HepG2 (cell line): Measurements from ENCODE around the gene VTI1B. TPM values are rescaled to one million over a fixed set of nuclear protein-coding genes. Genes with fewer than 3 reads are reported as not detected.

Source experiments
- ARID5B ChIP-seq: IDR thresholded peaks from 2 replicates; pipeline ENCODE4 v1.4.0; 2020; ENCODE audit warnings: mild to moderate bottlenecking, missing genetic modification reagents
- ARNT2 ChIP-seq: sonication (generic); formaldehyde crosslinking; IDR thresholded peaks from 2 replicates; pipeline ENCODE4 v1.8.0; 2022; ENCODE audit warnings: mild to moderate bottlenecking, low read depth, missing genetic modification reagents, moderate library complexity
- CHCHD3 ChIP-seq: sonication (generic); formaldehyde crosslinking; IDR thresholded peaks from 2 replicates; pipeline ENCODE4 v1.8.0; 2022; ENCODE audit warnings: mild to moderate bottlenecking, missing genetic modification reagents, moderate library complexity
- ETS1 ChIP-seq: sonication (generic); formaldehyde crosslinking; IDR thresholded peaks from 2 replicates; pipeline ENCODE4 v1.4.0; 2020; ENCODE audit warnings: missing genetic modification reagents
- GRHL1 ChIP-seq: sonication (generic); formaldehyde crosslinking; conservative IDR thresholded peaks from 2 replicates; pipeline ENCODE4 v1.8.0; 2022; ENCODE audit warnings: missing genetic modification reagents
- HMG20B ChIP-seq: conservative IDR thresholded peaks from 2 replicates; pipeline ENCODE4 v1.6.1; 2016; ENCODE audit warnings: missing genetic modification reagents, missing compliant biosample characterization
- IKZF4 ChIP-seq: sonication (generic); formaldehyde crosslinking; IDR thresholded peaks from 2 replicates; pipeline ENCODE4 v1.5.1; 2020; ENCODE audit warnings: borderline replicate concordance, mild to moderate bottlenecking, low read depth, missing genetic modification reagents; ENCODE audit errors: not compliant biosample characterization
- KDM1A ChIP-seq: IDR thresholded peaks from 2 replicates; pipeline ENCODE4 v1.6.1; 2016; ENCODE audit warnings: missing compliant biosample characterization
- KDM2A ChIP-seq: sonication (generic); formaldehyde crosslinking; IDR thresholded peaks from 2 replicates; pipeline ENCODE4 v1.4.0; 2020; ENCODE audit warnings: low read depth, missing genetic modification reagents, borderline replicate concordance
- SIX1 ChIP-seq: sonication (generic); formaldehyde crosslinking; IDR thresholded peaks from 2 replicates; pipeline ENCODE4 v1.4.0; 2020; ENCODE audit warnings: missing genetic modification reagents, borderline replicate concordance
- SRSF9 ChIP-seq: fragments of 200-400 bp; formaldehyde crosslinking; IDR thresholded peaks from 2 replicates; pipeline ENCODE4 v1.6.1; 2018; ENCODE audit warnings: borderline replicate concordance, mild to moderate bottlenecking, low read depth, low read length; ENCODE audit not compliant: insufficient read depth, poor library complexity, severe bottlenecking
- TCF12 ChIP-seq, 2 experiments: fragments of 450-650 bp in 1 of 2; sonication (generic) in 1 of 2; formaldehyde crosslinking in 1 of 2; IDR thresholded peaks; 2 replicates each; pipeline versions ENCODE4 v1.6.1 to v1.8.0; 2017 to 2022; ENCODE audit warnings: antibody characterized with exemption in 1 of 2, mild to moderate bottlenecking in 1 of 2, missing genetic modification reagents in 1 of 2, moderate library complexity in 1 of 2
- ZBTB8A ChIP-seq: sonication (generic); formaldehyde crosslinking; IDR thresholded peaks from 2 replicates; pipeline ENCODE4 v1.4.0; 2020; ENCODE audit warnings: mild to moderate bottlenecking, low read depth, missing genetic modification reagents, borderline replicate concordance
- ZNF235 ChIP-seq: sonication (generic); formaldehyde crosslinking; IDR thresholded peaks from 2 replicates; pipeline ENCODE4 v1.8.1; 2023; ENCODE audit warnings: mild to moderate bottlenecking, missing genetic modification reagents, borderline replicate concordance
- ZNF326 ChIP-seq: sonication (generic); formaldehyde crosslinking; IDR thresholded peaks from 2 replicates; pipeline ENCODE4 v1.4.0; 2020; ENCODE audit warnings: missing genetic modification reagents, borderline replicate concordance
- ZNF709 ChIP-seq: sonication (generic); formaldehyde crosslinking; IDR thresholded peaks from 2 replicates; pipeline ENCODE4 v1.5.0; 2020; ENCODE audit warnings: mild to moderate bottlenecking, missing genetic modification reagents
- ZNF775 ChIP-seq: sonication (generic); formaldehyde crosslinking; IDR thresholded peaks from 2 replicates; pipeline ENCODE4 v1.4.0; 2020; ENCODE audit warnings: missing genetic modification reagents, mild to moderate bottlenecking, moderate library complexity, borderline replicate concordance
- polyA plus RNA-seq, 8 experiments: library from polyadenylated mRNA; depleted of rRNA in 3 of 8; stranded (reverse) in 7 of 8; unstranded in 1 of 8; fragments of >200 nt; fragmentation: Illumina TruSeq in 4 of 8; extraction: Trizol in 4 of 8; gene quantifications; 2 replicates each; pipeline versions ENCODE4 v1.2.1 to v1.2.3, GENCODE V29; 2011 to 2016; ENCODE audit warnings: low read depth in 4 of 8, missing spikeins in 1 of 8, mixed read lengths in 1 of 8; ENCODE audit not compliant: insufficient read depth in 1 of 8
- total RNA-seq, 5 experiments: library from RNA; depleted of rRNA; stranded (reverse); fragments of >200 nt; fragmentation: Illumina TruSeq; extraction: Trizol; gene quantifications; 2 replicates each; pipeline ENCODE4 v1.2.3, GENCODE V29; 2016; ENCODE audit warnings: low read depth in 1 of 5
- TF ChIP-seq, protein P1 (sequence below): sonication (generic); formaldehyde crosslinking; IDR thresholded peaks from 2 replicates; pipeline ENCODE4 v1.5.0; 2020; ENCODE audit warnings: mild to moderate bottlenecking, missing genetic modification reagents

Gene VTI1B
- total and polyA plus RNA-seq, 2 of the 13 experiments (the other 11 are each of a cell fraction or from before 2014, with no cell fraction given): 39.0 to 103 TPM

DNA sequence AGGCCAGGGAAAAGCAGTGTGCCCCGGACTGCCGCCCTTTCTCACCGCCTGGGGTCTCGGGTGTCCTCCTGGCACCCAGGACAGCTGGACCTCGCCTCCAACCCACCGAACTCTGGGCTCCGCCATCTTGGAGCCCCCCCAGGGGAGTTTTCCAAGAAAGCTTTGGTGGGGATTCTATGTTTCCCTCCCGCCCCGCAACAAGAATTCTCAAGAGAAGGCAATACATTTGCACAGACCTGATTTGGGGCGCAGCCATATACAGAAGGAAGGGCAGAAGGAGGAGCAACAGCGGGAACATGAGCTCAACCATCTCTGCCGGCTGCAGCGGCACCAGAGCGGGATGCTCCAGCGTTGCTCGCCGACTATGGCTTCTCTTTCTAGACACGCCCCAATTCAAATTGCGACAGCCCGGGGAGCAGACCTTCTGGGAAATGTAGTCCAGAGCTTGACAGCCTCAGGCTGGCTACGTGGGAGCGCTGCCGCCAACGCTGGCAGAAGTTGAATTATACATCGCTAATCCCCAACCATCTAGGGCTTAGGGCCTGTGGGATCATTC lies 21.0 kb upstream of the VTI1B start, which contains the start of gene RDH11 (continued):
- no peak for TF ChIP-seq ZNF775 (CRISPR knock-in tag)
- no peak for TF ChIP-seq GRHL1
- no peak for TF ChIP-seq IKZF4 (CRISPR knock-in tag)
- no peak for TF ChIP-seq CHCHD3 (CRISPR knock-in tag)
- TF ChIP-seq ARNT2 (CRISPR knock-in tag): no peak
- no peak for TF ChIP-seq ARID5B
- TF ChIP-seq ZNF709: 0 out of 2 replicates have a peak, but pooled peaks have one; percentile 9
- TF ChIP-seq SIX1 (CRISPR knock-in tag): no peak
- TF ChIP-seq KDM1A (CRISPR knock-in tag): no peak
- peak; percentile 75; the same call in 1 of the 2 replicates for TF ChIP-seq KDM2A
- no peak for TF ChIP-seq SRSF9
- no peak for TF ChIP-seq ZBTB8A
- TF ChIP-seq ZNF326 (CRISPR knock-in tag): no peak
- TF ChIP-seq ETS1 (CRISPR knock-in tag): no peak
- TF ChIP-seq ZNF235: no peak
- no peak for TF ChIP-seq TCF12 (IDR thresholded peaks at IDR 0.05)
- no peak for TF ChIP-seq TCF12 (CRISPR knock-in tag; IDR thresholded peaks at IDR 0.05)
- TF ChIP-seq, protein P1, sequence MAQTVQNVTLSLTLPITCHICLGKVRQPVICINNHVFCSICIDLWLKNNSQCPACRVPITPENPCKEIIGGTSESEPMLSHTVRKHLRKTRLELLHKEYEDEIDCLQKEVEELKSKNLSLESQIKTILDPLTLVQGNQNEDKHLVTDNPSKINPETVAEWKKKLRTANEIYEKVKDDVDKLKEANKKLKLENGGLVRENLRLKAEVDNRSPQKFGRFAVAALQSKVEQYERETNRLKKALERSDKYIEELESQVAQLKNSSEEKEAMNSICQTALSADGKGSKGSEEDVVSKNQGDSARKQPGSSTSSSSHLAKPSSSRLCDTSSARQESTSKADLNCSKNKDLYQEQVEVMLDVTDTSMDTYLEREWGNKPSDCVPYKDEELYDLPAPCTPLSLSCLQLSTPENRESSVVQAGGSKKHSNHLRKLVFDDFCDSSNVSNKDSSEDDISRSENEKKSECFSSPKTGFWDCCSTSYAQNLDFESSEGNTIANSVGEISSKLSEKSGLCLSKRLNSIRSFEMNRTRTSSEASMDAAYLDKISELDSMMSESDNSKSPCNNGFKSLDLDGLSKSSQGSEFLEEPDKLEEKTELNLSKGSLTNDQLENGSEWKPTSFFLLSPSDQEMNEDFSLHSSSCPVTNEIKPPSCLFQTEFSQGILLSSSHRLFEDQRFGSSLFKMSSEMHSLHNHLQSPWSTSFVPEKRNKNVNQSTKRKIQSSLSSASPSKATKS (CRISPR knock-in tag): no peak
- TF ChIP-seq HMG20B: no peak; the same call in 1 of the 2 replicates
